Stimulated activated CD4-positive, alpha-beta T cell treated with anti-CD3 and anti-CD28 coated beads, Interleukin-4, amount 100 ng/mL, for 1 hour (primary cell): ENCODE results near the gene SIGLEC8.
"Not testable (repeated sequence)": the region's sequence is repeated elsewhere in the genome, so short reads cannot be mapped to it uniquely, and the experiment has no call there.

Experiments used
- DNase-seq: peaks from one replicate; pipeline ENCODE4 v3.0.0-alpha.2; 2020

Gene SIGLEC8

DNA sequence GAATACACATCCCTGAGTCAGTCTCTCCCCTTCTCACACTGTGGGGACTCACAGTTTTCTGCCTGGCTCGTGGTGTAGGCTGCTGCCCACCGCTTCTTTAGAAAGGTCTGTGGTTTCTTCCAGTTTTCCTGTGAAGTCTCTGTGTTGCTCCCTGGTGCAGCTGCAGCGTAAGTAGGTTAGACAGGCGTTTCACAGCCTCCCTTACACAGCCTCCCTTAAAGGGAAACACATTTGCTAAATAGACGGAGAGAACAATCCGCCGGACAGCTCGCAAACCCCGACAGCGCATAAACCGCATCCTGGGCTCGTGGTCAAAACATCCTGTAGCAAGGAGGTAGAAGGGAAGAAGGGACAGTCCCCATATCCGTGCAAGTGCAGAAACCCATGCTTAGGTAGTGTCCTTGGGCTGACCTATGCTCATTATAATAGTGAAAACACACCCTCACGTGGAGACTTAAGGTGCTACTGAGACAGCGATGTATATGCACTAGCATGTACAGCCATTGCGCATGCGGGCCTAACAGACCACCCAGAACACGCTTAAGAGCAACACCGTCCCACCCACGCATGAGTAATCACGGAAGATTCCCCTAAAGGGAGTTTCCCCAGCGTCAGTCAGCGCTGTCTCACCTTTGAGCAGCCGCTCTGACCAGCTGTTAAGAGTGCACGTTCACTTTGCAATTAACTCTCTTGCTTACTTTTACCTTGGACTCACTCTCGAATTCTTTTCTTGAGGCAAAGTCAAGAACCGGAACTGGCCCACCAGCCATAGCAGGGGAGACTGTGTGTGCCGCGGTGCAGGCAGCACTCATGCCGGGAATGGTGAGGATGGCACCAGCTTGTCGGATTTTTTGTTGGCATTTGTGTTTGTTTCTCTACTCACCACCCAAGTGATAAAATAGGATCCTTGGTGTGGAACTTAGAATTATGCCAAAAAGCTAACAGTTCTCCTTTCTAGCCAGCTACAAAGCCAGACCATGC is 16.6 kb downstream of the SIGLEC8 start:
- DNase-seq: peak; percentile 79

DNA sequence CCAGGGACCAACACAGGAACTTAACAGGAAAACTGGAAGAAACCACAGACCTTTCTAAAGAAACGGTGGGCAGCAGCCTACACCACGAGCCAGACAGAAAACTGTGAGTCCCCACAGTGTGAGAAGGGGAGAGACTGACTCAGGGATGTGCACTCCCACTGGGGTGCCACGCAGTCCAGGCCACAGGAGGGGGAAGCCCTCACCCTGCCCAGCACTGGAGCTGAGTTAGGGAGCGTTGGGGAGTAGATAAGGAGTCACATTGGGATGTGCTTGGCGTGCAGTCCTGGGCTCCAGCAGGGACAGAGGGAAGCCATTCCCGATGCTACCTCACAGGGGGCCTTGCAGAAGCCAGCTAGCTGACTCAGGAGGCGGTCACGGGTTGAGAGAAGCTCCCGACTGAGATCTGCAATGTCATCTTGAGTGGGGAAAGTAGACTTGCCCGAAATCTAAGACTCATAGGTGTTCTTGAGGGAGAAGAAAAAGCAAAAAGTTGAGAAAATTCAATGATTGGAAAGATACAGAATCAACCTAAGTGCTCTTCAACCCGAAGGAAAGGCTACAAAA is 17.3 kb downstream of the SIGLEC8 start:
- DNase-seq: peak; percentile 66

DNA sequence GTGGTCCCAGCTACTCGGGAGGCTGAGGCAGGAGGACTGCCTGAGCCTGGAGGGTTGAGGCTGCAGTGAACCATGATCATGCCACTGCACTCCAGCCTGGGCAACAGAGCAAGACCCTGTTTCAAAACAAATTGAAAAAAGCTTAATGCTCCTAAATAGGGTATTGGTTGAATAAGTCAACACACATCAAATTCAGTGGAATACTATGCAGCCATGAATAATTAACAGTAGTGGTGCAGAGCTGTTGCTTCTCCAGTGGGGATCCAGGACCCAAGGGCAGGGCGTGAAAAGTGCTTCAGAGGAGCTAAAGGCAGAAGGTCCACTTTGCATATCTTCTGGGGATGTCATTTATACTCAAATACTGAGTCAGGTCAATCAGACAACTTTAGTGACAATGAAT is 18.2 kb downstream of the SIGLEC8 start:
- no peak for DNase-seq

DNA sequence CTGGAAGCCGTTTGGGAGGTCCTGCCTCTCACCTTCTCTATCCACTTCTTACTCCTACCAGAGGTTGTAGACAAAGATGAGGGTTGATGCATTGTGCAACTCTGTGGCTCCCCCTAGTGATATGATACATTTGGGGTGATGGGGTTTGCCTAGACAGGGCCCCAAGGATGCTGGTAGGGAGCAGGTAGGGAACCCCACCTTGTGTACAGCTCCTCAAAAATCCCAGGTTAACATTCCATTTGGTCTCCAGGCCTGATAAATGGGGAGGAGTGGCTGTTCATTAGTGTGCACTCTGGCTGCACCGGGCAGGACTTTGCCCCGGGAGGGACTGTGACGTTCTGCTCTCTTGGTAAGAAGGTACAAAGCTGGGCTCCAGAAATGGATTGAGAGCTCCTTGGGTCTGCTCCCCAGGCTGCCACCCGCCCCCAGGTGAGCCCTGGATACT is 19.2 kb downstream of the SIGLEC8 start:
- no peak for DNase-seq

DNA sequence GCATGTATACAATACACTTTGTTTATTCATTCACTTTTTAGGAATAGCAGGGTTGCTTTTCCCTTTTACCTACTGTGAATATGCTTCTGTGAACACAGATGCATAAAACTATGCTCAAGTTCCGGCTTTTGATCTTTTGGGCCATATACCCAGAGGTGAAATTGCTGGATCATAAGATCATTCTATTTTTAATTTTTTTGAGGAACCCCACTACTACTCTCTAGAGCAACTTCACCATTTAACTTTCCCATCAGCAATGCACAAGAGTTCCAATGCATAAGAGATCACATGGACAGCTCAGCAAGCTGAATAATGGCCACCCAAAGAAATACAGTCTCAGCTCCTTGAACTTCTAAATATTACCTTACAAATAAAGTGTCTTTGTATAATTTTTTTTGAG is 23.8 kb downstream of the SIGLEC8 start:
- DNase-seq: no peak

GRCh38 chr19:51433043-51433442 is 25.2 kb downstream of the SIGLEC8 start:
- DNase-seq: no peak

GRCh38 chr19:51431124-51431523 is 27.1 kb downstream of the SIGLEC8 start:
- DNase-seq: no peak

DNA sequence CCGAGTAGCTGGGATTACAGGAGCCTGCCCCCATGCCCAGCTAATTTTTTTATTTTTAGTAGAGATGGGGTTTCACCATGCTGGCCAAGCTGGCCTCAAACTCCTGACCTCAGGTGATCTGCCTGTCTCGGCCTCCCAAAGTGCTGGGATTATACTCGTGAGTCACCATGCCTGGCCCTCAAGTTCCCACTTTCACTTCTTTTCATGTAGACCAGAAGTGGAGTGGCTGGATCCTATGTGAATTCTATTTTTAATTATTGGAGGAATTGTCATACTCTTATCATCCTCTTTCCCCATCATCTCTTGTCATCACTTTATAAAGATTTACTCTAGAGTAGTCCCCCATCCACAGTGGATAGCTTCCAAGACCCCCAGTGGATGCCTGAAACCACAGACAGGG is 28.0 kb downstream of the SIGLEC8 start:
- no peak for DNase-seq

DNA sequence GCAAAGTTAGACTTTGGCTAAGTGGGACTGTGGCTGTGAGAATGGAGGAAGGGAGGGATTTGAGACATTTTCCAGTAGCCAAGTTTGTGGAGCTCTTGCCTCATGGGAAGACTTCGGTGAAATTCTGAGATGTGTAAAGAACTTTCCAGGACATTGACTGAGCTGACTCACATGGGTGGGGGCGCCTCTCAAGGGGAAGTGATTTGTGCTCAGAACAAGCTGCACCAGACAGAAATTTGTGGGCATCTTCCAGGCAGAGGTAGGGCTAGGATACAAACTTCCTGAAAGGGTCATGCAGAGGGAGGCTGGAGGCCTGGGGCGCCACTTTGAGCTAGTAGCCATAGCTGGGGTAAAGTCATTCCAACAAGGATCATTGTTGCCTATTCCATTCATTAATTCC is 31.1 kb downstream of the SIGLEC8 start:
- no peak for DNase-seq

GRCh38 chr19:51422053-51422448 is 36.2 kb downstream of the SIGLEC8 start:
- DNase-seq: peak; percentile 89

- no peak for DNase-seq
These were observed 36.8 kb downstream of the SIGLEC8 start for GRCh38 chr19:51421229-51422052.

DNA sequence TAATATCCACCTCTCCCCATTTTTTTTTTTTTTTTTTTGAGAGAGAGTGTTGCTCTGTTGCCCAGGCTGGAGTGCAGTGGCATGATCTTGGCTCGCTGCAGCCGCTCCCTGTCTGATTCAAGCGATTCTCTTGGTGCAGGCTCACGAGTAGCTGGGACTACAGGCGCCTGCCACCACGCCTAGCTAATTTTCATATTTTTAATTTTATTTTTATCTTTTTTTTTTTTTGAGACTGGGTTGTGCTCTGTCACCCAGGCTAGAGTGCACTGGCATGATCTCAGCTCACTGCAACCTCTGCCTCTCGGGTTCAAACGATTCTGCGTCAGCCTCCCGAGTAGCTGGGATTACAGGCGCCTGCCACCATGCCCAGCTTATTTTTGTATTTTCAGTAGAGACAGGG is 37.7 kb downstream of the SIGLEC8 start:
- DNase-seq: not testable (repeated sequence)

DNA sequence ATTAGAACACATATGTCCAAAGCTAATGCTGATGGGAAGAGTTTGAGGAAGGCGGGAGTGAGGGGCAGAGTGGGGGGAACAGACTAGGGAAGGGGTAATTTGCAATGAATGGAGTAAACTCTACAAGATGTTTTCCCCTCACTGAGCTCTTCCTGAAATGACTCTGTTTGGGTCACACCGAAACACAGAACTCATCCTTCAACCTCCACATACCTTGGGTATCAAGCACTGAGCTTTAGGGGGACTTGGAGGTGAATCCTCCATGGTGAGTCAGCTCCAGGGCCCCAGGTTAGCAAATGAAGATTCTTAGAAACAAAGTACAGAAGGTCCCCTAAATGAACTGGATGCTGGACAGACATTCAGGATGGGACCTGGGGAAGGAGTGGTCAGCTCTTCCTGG is 39.5 kb downstream of the SIGLEC8 start:
- DNase-seq: no peak

GRCh38 chr19:51417810-51418157 is 40.5 kb downstream of the SIGLEC8 start:
- no peak for DNase-seq

- DNase-seq: peak; percentile 21
These were observed 41.0 kb downstream of the SIGLEC8 start, which contains the start of gene SIGLEC10 for GRCh38 chr19:51417107-51417809. Gene SIGLEC10, minus strand, starts transcription at chr19:51417642. Its CDS starts 61 bp downstream, at chr19:51417581.

GRCh38 chr19:51416422-51416821 is 41.8 kb downstream of the SIGLEC8 start:
- not testable (repeated sequence) for DNase-seq

DNA sequence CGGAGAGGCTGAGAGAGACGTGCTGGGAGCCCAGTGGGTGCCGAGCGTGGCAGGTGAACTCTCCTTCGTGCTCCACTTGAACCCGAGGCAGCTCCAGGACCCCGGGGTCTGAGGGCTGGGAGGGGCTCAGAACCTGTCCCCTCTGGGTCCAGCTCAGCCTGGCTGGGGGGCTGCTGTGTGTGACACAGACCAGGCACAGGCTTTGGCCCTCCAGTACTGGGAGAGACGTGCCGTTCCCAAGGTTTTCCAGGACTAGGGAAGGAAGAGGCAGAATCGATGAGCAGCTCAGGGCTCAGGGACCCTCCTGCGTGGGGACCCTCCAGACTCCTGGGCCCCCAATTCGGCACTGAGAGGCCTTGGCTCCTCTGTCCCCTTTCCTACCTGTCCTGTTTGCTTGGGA is 43.1 kb downstream of the SIGLEC8 start:
- DNase-seq: no peak

- DNase-seq: no peak
These were observed 47.1 kb downstream of the SIGLEC8 start for GRCh38 chr19:51410950-51411748.

DNA sequence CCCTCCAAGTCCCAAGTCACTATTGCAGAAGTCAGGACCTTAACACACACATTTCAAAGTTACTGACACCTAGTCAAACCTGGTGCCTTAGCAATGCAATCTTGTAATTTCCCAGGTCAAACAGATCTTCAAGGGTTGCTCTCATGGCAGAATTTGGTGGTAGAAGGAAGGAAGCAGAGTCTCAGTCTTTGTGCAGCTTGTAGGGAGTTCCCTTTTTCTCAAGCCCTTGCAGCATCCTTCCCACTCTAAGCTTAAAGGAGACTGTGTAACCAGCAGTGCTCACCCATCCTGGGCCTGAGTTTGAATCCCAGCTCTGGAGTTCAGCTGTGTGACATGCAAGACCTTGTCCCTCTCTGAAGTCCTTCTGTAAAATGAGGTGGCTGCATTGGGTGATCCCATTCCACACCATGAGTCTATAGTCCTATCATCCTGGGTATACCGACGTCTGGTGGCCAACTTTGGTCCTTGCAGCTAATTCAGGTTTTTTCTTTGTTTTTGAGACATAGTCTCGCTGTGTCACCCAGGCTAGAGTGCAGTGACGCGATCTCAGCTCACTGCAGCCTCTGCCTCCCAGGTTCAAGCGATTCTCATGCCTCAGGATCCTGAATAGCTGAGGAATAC is 50.6 kb downstream of the SIGLEC8 start:
- peak; percentile 10 for DNase-seq

DNA sequence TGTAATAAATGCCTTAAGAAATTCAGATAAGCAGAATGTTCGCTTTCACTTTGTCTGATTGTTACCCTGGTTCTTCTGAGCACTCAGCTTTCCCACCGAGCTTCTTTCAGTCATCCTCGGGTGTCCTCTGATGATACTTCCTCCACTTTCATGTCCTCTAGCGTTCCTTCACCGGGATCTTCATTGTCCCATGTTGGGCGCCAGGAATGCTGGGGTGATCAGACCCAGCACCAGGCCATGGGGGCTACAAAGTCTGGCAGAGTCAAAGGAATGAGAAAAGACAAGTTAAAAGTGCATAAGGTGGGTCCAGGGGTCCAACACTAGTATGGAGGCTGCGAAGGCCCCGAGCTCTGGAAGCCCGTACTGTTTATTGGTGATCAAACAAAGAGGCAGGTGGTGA is 56.1 kb downstream of the SIGLEC8 start:
- no peak for DNase-seq
